Activated B cell treated with CpG ODN at 0.5 μM for 24 hours (primary cell): Measurements from ENCODE around the gene GRB7. TPM values are rescaled to one million over a fixed set of nuclear protein-coding genes. Genes with fewer than 3 reads are reported as not detected.
"Not testable (repeated sequence)": the region's sequence is repeated elsewhere in the genome, so short reads cannot be mapped to it uniquely, and the experiment has no call there.

Experiments used
- ATAC-seq: fragments of 200-7000 bp; cut with Tn5 transposase; one replicate; pipeline ENCODE4 v1.10.0; 2021; ENCODE audit warnings: low read depth, mild to moderate bottlenecking, moderate library complexity
- CTCF ChIA-PET: fragments of 350-600 bp; sonication (Branson Sonifier 250); formaldehyde crosslinking; loops from one replicate; lab custom pipeline; 2021; ENCODE audit warnings: antibody characterized with exemption; lab: Charles Lee
- POLR2A ChIA-PET: fragments of 350-600 bp; sonication (Branson Sonifier 250); formaldehyde crosslinking; loops from one replicate; lab custom pipeline; 2021; ENCODE audit warnings: antibody characterized with exemption; lab: Charles Lee
- DNase-seq: peaks from one replicate; pipeline ENCODE4 v3.0.0; 2022
- H3K27ac Mint-ChIP-seq: one replicate; pipeline ENCODE4 v1.8.0; 2020; ENCODE audit warnings: mixed read lengths
- H3K27me3 Mint-ChIP-seq: one replicate; pipeline ENCODE4 v1.8.0; 2021; ENCODE audit warnings: mixed read lengths
- H3K36me3 Mint-ChIP-seq: one replicate; pipeline ENCODE4 v1.8.0; 2021; ENCODE audit warnings: low read depth, mixed read lengths
- H3K4me1 Mint-ChIP-seq: one replicate; pipeline ENCODE4 v1.8.0; 2021; ENCODE audit warnings: mixed read lengths
- H3K4me3 Mint-ChIP-seq: one replicate; pipeline ENCODE4 v1.8.0; 2020; ENCODE audit warnings: mild to moderate bottlenecking, mixed read lengths
- H3K9me3 Mint-ChIP-seq: one replicate; pipeline ENCODE4 v1.8.0; 2020; ENCODE audit warnings: mixed read lengths
- CTCF ChIP-seq: fragments of 200-600 bp; IDR thresholded peaks from one replicate; pipeline ENCODE4 v1.8.0; 2022; ENCODE audit warnings: antibody characterized with exemption, mild to moderate bottlenecking
- intact Hi-C: fragments of 100-400 bp; cut with micrococcal nuclease; formaldehyde crosslinking; loops from one replicate; pipeline ENCODE4 v1.15.1; 2024
- total RNA-seq: library from RNA; stranded (reverse); gene quantifications from 2 replicates; pipeline ENCODE4 v1.2.3, GENCODE V29; 2022

Gene GRB7
- total RNA-seq, 1 donor from 2014 or later = 0.44 TPM

GRCh38 chr17:39744075-39744835 lies 6.5 kb downstream of the GRB7 start:
- ChIA-PET CTCF (interaction anchor here (0.7 kb wide), 1 partner anchor 346 kb away, joined by 5 read pairs; no protein-coding TSS in a partner anchor), POLR2A (interaction anchor here (0.7 to 1.0 kb wide), 4 partner anchors 9 to 270 kb away, joined by 3 to 16 read pairs (median 8); no protein-coding TSS in a partner anchor)
- ATAC-seq = no peak
- DNase-seq = no peak
- TF ChIP-seq CTCF = no peak
- Mint-ChIP-seq H3K27me3 (peaks cover 9% of the 10 kb centered on the region), H3K4me1 (peaks cover 14% of the 10 kb centered on the region), H3K36me3 (no peaks in the 10 kb centered on the region), H3K4me3 (no peak overlapping the region), H3K27ac (no peak overlapping the region), H3K9me3 (no peaks in the 10 kb centered on the region)
- intact Hi-C loops = no loop called here

- peaks cover 7% of the 10 kb centered on the region for H3K27me3 Mint-ChIP-seq
- intact Hi-C loops = no loop called here
- no peak for TF ChIP-seq CTCF
- no peak for DNase-seq
- ATAC-seq = no peak
- no peaks in the 10 kb centered on the region for H3K36me3 Mint-ChIP-seq
- H3K4me3 Mint-ChIP-seq = no peak overlapping the region
- H3K9me3 Mint-ChIP-seq = no peaks in the 10 kb centered on the region
- ChIA-PET POLR2A (no interaction called here), CTCF (no interaction called here)
- no peak overlapping the region for H3K27ac Mint-ChIP-seq
- peaks cover 8% of the 10 kb centered on the region for H3K4me1 Mint-ChIP-seq
Observed at GRCh38 chr17:39744836-39745215, 7.1 kb downstream of the GRB7 start.

GRCh38 chr17:39745335-39746144 lies 7.8 kb downstream of the GRB7 start:
- no peak for ATAC-seq
- Mint-ChIP-seq H3K4me1 (peaks cover under 1% of the 10 kb centered on the region), H3K9me3 (no peaks in the 10 kb centered on the region), H3K27ac (no peak overlapping the region), H3K4me3 (no peak overlapping the region), H3K27me3 (peaks cover 4% of the 10 kb centered on the region), H3K36me3 (no peaks in the 10 kb centered on the region)
- DNase-seq = no peak
- CTCF ChIA-PET = no interaction called here
- intact Hi-C loops = no loop called here
- TF ChIP-seq CTCF = no peak
- POLR2A ChIA-PET = no interaction called here

GRCh38 chr17:39746145-39746461 lies 8.4 kb downstream of the GRB7 start:
- ChIA-PET POLR2A (no interaction called here), CTCF (no interaction called here)
- Mint-ChIP-seq H3K4me1 (no peaks in the 10 kb centered on the region), H3K27ac (no peak overlapping the region), H3K9me3 (no peaks in the 10 kb centered on the region), H3K4me3 (no peak overlapping the region), H3K36me3 (no peaks in the 10 kb centered on the region), H3K27me3 (peaks cover 4% of the 10 kb centered on the region)
- intact Hi-C loops = no loop called here
- TF ChIP-seq CTCF = no peak
- ATAC-seq (no peak), DNase-seq (no peak)

- DNase-seq = no peak
Observed at GRCh38 chr17:39747745-39748144, 10.0 kb downstream of the GRB7 start.

GRCh38 chr17:39748444-39749034 lies 10.8 kb downstream of the GRB7 start:
- POLR2A ChIA-PET = interaction anchor here (1.4 kb wide), 1 partner anchor 18 kb away, joined by 9 read pairs; the partner anchor contains the start of gene MIEN1
- intact Hi-C loops, DNase-seq, H3K36me3 Mint-ChIP-seq, H3K27ac Mint-ChIP-seq, H3K9me3 Mint-ChIP-seq, H3K4me3 Mint-ChIP-seq, H3K27me3 Mint-ChIP-seq, ATAC-seq: not testable (repeated sequence)
- CTCF ChIA-PET = interaction anchor here (1.5 kb wide), 1 partner anchor 18 kb away, joined by 3 read pairs; the partner anchor contains the start of gene MIEN1
- peaks cover 17% of the 10 kb centered on the region for H3K4me1 Mint-ChIP-seq

More at GRCh38 chr17:39747745-39748144, 10.0 kb downstream of the GRB7 start:
- H3K9me3 Mint-ChIP-seq = no peaks in the 10 kb centered on the region
- no peak for ATAC-seq
- no peaks in the 10 kb centered on the region for H3K27me3 Mint-ChIP-seq
- CTCF ChIA-PET = no interaction called here
- H3K27ac Mint-ChIP-seq = no peak overlapping the region
- H3K4me3 Mint-ChIP-seq = no peak overlapping the region
- intact Hi-C loops = no loop called here
- no peak for TF ChIP-seq CTCF
- peaks cover 9% of the 10 kb centered on the region for H3K4me1 Mint-ChIP-seq
- POLR2A ChIA-PET = no interaction called here
- H3K36me3 Mint-ChIP-seq = no peaks in the 10 kb centered on the region
